Heart left ventricle (tissue), 16 donors: ENCODE measurements around the gene CNTD1. TPM values are rescaled to one million over a fixed set of nuclear protein-coding genes. Genes with fewer than 3 reads are reported as not detected.
A peak's percentile ranks its signal among the peaks of the same experiment; 100 is the strongest.

Source experiments
- ATAC-seq, 4 donors: fragments of 200-7000 bp; cut with Tn5 transposase; one replicate each; pipeline ENCODE4 v1.9.1; 2020 to 2022; ENCODE audit warnings: moderate library complexity in 4 of 4, mild to moderate bottlenecking in 3 of 4, moderate number of reproducible peaks in 1 of 4
- DNase-seq, 5 donors: peaks; one replicate each; pipeline ENCODE4 v3.0.0-alpha.2; 2020
- H3K27ac ChIP-seq, 12 donors: fragments of 200-600 bp; sonication (generic) in 4 of 12; one replicate each; pipeline versions ENCODE4 v1.5.0 to v1.8.0; 2016 to 2022; ENCODE audit warnings: mild to moderate bottlenecking in 2 of 12
- H3K27me3 ChIP-seq, 9 donors: fragments of 200-600 bp; sonication (generic) in 2 of 9; one replicate each; pipeline versions ENCODE4 v1.5.1 to v1.8.0; 2016 to 2022; ENCODE audit warnings: mild to moderate bottlenecking in 3 of 9
- H3K36me3 ChIP-seq, 9 donors: fragments of 200-600 bp; sonication (generic) in 2 of 9; one replicate each; pipeline versions ENCODE4 v1.5.0 to v1.8.0; 2018 to 2022; ENCODE audit warnings: mild to moderate bottlenecking in 2 of 9
- H3K4me1 ChIP-seq, 12 donors: fragments of 200-600 bp; sonication (generic) in 4 of 12; one replicate each; pipeline versions ENCODE4 v1.5.0 to v1.8.0; 2016 to 2022; ENCODE audit warnings: mild to moderate bottlenecking in 3 of 12
- H3K4me3 ChIP-seq, 12 donors: fragments of 200-600 bp; sonication (generic) in 4 of 12; one replicate each; pipeline versions ENCODE4 v1.5.0 to v1.8.0; 2017 to 2022; ENCODE audit warnings: mild to moderate bottlenecking in 9 of 12, moderate library complexity in 4 of 12
- H3K9me3 ChIP-seq, 12 donors: fragments of 200-600 bp; sonication (generic) in 4 of 12; one replicate each; pipeline versions ENCODE4 v1.5.0 to v1.8.0; 2016 to 2022; ENCODE audit warnings: mild to moderate bottlenecking in 1 of 12
- POLR2A ChIP-seq, 2 donors: fragments of 450-650 bp; IDR thresholded peaks; one replicate each; pipeline ENCODE4 v1.6.1; 2017; ENCODE audit warnings: antibody characterized with exemption in 2 of 2, mild to moderate bottlenecking in 2 of 2, moderate library complexity in 2 of 2
- WGBS, 4 donors: extraction: QIAGEN DNeasy Blood & Tissue Kit in 2 of 4; methylation state at CpG; one replicate each; pipeline versions ENCODE4 v1.1.5 to v1.1.7; 2013 to 2018; 5-methylcytosine and 5-hydroxymethylcytosine counted together
- intact Hi-C, 10 donors: fragments of 100-400 bp; cut with DNase I; formaldehyde crosslinking; loops; one replicate each; pipeline versions ENCODE4 v1.11.1 to v1.14.2; 2022
- long read RNA-seq, 3 donors: library from polyadenylated mRNA; unstranded; transcript quantifications; one replicate each; pipeline ENCODE4 v2.0.0, GENCODE V29; 2020 to 2021
- polyA plus RNA-seq, 2 donors: library from polyadenylated mRNA; stranded (reverse); fragments of 200-250 nt; gene quantifications; one replicate each; pipeline ENCODE4 v1.2.3, GENCODE V29; 2013
- total RNA-seq, 9 donors: library from RNA; depleted of rRNA in 2 of 9; stranded (reverse); fragments of >200 nt in 2 of 9; fragmentation: NEBNext Ultra II Directional in 3 of 9; extraction: Animal tissue kit (Norgen Biotek cat#: 25700) in 3 of 9; gene quantifications; one replicate each; pipeline versions ENCODE4 v1.1.0 to v1.2.4, GENCODE V29; 2016 to 2023
- TF ChIP-seq, protein P1 (sequence below), 12 donors: fragments of 200-600 bp; sonication (generic) in 4 of 12; IDR thresholded peaks; one replicate each; pipeline versions ENCODE4 v1.5.0 to v1.8.0; 2018 to 2022; ENCODE audit warnings: antibody characterized with exemption in 12 of 12, mild to moderate bottlenecking in 5 of 12
- donor health status: ischemic (EF 13 %, LVEDD 7.1; RV severe dilation, severe dysfunction).
- donor health status: healthy with polysubstance abuse.
- donor health status: DM: no; HTN: yes; CAD: no.
- donor health status: DM: no; HTN: no; CAD: no.
- donor health status: ischemic (EF 25% LVEDD 6.9; RV normal size, moderate dysfunction).
- donor health status: ischemic (EF 25% LVEDD 5.7; RV mildly dilated, moderate dysfunction).
- donor health status: healthy.
- donor health status: DM: yes; HTN: yes; CAD: no.
- donor health status: ischemic (EF 35%, LVEDD 5.7; RV mildly dilated, moderate dysfunction).
- donor health status: nonischemic (EF 11% LVEDD 7.7; RV severe dilation, severe dysfunction).
- donor health status: DM: yes; HTN: yes; CAD: no.
- donor health status: PGD.
- donor health status: ischemic (EF 29% LVEDD 5.4; RV normal size, mild dysfunction).
- donor health status: nonischemic (EF 23%, LVEDD 6.1; RV moderate dilation, normal function).

CNTD1 gene, protein sequence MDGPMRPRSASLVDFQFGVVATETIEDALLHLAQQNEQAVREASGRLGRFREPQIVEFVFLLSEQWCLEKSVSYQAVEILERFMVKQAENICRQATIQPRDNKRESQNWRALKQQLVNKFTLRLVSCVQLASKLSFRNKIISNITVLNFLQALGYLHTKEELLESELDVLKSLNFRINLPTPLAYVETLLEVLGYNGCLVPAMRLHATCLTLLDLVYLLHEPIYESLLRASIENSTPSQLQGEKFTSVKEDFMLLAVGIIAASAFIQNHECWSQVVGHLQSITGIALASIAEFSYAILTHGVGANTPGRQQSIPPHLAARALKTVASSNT
- total RNA-seq (not detected), polyA plus RNA-seq (under 1 TPM; 0.10 to 0.38 TPM)
- long read RNA-seq, donor 1, partial matches to known transcripts: 0 of 1 reads
- long read RNA-seq, donor 1, other reads (novel, unspliced or antisense): 1 of 1 reads
- long read RNA-seq, donor 2: 0 reads
- long read RNA-seq, donor 3: 0 reads

DNA sequence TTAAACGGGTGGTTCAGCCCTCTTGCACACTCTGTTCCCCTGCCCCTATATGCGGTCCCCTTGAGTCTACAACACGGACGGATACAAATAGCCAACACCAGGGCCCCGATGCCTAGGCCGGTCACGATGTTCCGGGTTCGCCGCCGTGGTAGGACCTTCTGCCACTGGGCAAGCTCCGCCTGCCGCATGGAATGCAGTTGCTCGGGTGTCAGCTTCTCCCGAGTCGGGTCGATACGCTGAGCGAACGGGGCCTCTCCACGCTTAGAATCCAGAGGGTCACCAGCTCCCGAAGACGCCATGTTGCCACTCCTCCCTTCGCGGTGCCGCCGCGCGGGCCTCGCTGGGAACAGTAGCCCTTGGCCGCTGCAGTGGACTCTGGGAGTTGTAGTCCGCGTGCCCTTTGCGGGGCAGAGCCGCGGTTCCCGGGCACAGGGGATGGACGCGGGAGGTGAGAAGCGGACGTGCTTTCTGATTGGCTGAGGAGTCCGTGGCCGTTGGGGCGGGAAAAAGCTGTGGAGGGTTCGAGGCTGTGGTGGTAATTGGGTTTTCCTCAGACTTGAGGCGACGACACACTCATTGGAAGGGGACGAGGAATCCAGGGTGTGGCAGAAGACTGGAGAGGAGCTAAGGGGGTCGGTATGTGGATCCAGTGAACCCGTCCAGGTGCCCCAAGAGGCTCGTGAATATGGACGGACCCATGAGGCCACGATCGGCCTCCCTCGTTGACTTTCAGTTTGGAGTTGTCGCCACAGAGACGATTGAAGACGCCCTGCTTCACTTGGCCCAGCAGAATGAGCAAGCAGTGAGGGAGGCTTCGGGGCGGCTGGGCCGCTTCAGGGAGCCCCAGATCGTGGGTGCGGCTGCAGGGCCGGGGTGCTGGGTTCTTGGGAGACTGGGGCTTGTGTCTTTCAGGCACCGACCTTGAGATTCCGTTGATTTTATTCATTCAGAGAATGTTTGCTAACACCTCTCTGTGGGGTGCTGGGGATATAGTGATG lies at the start of gene CNTD1, which contains the start of gene COA3:
TSS of gene CNTD1 (plus strand) at position 479 of the 998 bp plus-strand sequence. CDS start at position 686, 207 bp downstream.
TSS of gene COA3 (minus strand) at position 322 of the 998 bp plus-strand sequence. CDS start at position 299, 23 bp downstream.
- Histone ChIP-seq H3K4me1 (peaks cover 3 to 25% (median 16%) of the 10 kb centered on the region in 12 donors), H3K4me3 (peak within 1 kb of the TSS; percentile 71 to 96 (median 91)), H3K9me3 (no peaks in the 10 kb centered on the region), H3K27me3 (no peaks in the 10 kb centered on the region), H3K36me3 (peaks cover 0 to 18% (median 4%) of the 10 kb centered on the region in 9 donors), H3K27ac (peak within 1 kb of the TSS in 11 of 12 donors; percentile 76 to 89 (median 80))
- TF ChIP-seq, protein P1, sequence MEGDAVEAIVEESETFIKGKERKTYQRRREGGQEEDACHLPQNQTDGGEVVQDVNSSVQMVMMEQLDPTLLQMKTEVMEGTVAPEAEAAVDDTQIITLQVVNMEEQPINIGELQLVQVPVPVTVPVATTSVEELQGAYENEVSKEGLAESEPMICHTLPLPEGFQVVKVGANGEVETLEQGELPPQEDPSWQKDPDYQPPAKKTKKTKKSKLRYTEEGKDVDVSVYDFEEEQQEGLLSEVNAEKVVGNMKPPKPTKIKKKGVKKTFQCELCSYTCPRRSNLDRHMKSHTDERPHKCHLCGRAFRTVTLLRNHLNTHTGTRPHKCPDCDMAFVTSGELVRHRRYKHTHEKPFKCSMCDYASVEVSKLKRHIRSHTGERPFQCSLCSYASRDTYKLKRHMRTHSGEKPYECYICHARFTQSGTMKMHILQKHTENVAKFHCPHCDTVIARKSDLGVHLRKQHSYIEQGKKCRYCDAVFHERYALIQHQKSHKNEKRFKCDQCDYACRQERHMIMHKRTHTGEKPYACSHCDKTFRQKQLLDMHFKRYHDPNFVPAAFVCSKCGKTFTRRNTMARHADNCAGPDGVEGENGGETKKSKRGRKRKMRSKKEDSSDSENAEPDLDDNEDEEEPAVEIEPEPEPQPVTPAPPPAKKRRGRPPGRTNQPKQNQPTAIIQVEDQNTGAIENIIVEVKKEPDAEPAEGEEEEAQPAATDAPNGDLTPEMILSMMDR (IDR thresholded peaks at IDR 0.05): peak in 1 of 12 donors; percentile 3
- TF ChIP-seq POLR2A (IDR thresholded peaks at IDR 0.05): no peak
- 25 to 26% (median 26%) methylated on average over 61 to 66 of the region's 66 CpGs for WGBS, 4 donors
- ATAC-seq: peak; percentile 96 to 99 (median 98)
- intact Hi-C loops: no loop called here
- DNase-seq: peak; percentile 87 to 93 (median 91)

DNA sequence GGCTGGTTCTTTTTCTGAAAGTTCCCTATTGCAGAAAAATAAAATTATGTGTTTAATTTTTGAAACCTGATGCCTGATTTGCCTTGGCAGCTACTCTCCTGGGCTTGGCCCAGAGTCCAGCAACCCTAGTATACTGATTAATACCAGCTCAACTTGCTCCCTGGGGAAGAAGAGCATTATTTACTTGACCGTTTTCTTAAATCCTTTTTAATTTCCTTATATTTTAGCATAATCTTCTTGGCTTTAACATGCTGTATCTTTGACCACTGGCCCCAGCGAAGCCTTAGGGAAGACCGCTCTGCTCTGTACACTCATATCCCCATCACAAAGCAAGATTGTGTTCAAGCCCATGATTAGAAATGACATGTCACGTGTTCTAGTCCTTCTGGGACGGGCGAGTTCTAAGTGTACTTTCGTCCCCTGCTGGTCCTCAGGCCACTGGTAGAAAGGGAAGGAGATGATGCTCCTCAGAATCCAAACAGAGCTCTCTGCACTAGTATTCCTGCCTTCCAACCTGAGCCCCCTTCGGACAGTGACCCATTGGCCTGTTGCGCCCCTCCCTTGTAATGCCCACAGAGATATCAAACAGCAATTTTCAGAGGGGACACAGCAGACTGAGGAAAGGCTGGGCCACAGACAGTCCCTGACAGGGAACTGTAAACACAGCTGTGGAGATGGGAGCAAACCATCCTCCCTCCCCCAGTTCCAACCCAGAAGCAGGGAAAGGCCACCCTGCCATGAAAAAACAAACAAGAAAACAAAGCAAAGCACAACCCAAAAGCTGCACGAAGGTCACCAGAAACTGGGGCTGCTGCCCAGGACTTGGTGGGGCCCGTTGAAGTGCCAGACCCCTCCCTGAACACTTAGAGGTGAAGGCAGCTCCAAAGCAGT lies 49.5 kb upstream of the CNTD1 start:
- ATAC-seq (peak in 1 of 4 donors; percentile 35), DNase-seq (no peak)
- no peaks in the 10 kb centered on the region for H3K9me3 ChIP-seq
- intact Hi-C loops: loop anchor here in 2 of 10 donors (2.0 to 10.0 kb wide), 2 partner anchors 14 to 76 kb away; partner anchors contain the start of gene BECN1 (in 1 of the 2)
- no peaks in the 10 kb centered on the region for H3K36me3 ChIP-seq
- peaks cover 7 to 52% (median 39%) of the 10 kb centered on the region in 12 donors for H3K4me1 ChIP-seq
- H3K4me3 ChIP-seq: no peak overlapping the region
- H3K27ac ChIP-seq: peak overlapping the region in 11 of 12 donors; percentile 40 to 84 (median 58)
- 56 to 69% (median 65%) methylated on average over 11 of the region's 11 CpGs for WGBS, 4 donors
- H3K27me3 ChIP-seq: peaks cover 0 to 2% (median 0%) of the 10 kb centered on the region in 9 donors
- no peak for TF ChIP-seq POLR2A (IDR thresholded peaks at IDR 0.05)
- TF ChIP-seq, protein P1 (IDR thresholded peaks at IDR 0.05): peak in 1 of 12 donors; percentile 4

DNA sequence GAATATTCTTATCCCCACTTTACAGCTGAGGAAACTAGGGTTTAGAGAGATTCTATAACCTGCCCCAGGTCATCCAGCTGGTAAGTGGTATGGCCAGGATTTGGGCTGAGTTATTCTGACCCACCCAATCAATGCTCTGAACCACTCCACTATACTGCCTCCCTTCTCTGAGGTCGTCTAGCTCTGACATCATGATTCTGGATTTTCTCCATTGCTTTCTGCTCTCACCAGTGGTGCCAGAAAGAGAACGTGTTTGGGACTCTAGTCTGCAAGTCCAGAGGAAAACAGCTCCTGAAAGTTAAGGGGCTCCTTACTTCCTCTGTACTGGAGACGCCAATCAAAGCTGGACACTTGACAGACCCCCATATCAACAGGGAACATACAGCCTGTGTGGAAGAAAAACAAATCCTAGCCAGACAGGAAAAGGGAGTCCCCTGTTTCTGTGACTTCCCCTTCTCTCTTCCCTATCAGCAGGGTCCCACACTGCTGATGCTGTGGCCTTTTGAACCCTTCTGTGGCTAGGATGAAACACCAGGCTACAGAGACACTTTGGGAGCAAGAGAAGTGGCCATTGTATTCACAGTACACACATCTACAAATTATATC lies 47.8 kb upstream of the CNTD1 start:
- intact Hi-C loops: no loop called here
- no peaks in the 10 kb centered on the region for H3K9me3 ChIP-seq
- H3K4me3 ChIP-seq: no peak overlapping the region
- H3K27me3 ChIP-seq: peaks cover 0 to 3% (median 0%) of the 10 kb centered on the region in 9 donors
- WGBS, 4 donors: 32 to 46% (median 34%) methylated on average over 3 of the region's 3 CpGs
- no peak for TF ChIP-seq POLR2A (IDR thresholded peaks at IDR 0.05)
- TF ChIP-seq, protein P1 (IDR thresholded peaks at IDR 0.05): no peak
- DNase-seq: no peak
- peak overlapping the region in 8 of 12 donors; percentile 51 to 84 (median 62) for H3K27ac ChIP-seq
- no peaks in the 10 kb centered on the region for H3K36me3 ChIP-seq
- peak; percentile 10 to 60 (median 33) for ATAC-seq
- peaks cover 7 to 45% (median 34%) of the 10 kb centered on the region in 12 donors for H3K4me1 ChIP-seq
